NCI-H128 (cell line): Measurements from ENCODE around the gene PDZD2.
"Not testable (repeated sequence)": the region's sequence is repeated elsewhere in the genome, so short reads cannot be mapped to it uniquely, and the experiment has no call there.

ENCODE experiments used
- DNase-seq: peaks from one replicate; lab custom pipeline; 2025; ENCODE audit not compliant: unreplicated experiment; lab: John Stamatoyannopoulos, UW

PDZD2 gene

DNA sequence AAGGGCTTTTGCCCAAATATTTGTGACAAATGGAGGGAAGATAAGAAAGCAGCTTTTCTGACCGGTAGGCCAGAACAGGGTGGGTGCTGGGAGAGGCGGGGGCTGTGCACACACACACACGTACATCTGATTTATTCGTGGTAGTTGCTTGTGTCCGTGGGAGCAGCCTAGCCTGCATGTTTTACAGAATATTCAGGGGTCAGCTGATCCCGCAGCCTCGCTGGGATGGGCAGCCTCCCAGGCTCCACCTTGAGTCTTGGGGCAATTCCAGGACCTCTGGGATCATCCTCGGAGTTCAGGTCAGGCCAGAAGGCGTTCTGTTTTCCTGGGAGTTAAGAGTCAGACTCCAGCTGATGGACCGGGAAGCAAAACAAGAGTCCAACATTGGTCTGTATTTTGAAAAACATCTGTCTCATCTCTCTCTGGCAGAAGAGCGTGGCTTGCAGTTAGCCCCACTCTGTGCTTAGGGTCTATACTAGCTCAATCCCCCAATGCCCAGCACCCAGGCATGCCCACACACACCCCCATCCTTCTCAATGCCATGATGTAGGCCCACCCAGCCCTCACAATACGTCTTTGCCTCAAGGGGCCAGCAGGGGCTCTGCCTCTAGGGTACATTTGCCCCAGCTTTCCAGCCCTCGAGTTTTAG, 324.6 kb downstream of the PDZD2 start:
- no peak for DNase-seq

DNA sequence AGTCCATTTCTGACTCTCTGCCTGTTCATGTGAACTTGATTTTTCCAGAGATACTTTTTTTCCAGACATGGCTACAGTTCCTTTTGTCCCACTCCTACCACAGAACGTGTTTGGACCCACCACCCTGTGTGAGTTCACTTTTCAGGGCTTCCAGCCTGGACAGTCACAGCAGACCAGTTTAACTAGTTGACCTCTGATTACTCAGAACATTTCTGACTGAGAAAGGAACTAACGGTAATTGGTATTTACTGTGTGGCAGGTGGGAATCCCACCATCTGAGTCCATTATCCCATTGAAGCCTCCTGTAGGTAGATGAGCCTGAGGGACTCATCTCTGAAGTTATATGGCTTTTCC, 325.1 kb downstream of the PDZD2 start:
- no peak for DNase-seq

GRCh38 chr5:31965227-31965626, 326.3 kb downstream of the PDZD2 start:
- no peak for DNase-seq

DNA sequence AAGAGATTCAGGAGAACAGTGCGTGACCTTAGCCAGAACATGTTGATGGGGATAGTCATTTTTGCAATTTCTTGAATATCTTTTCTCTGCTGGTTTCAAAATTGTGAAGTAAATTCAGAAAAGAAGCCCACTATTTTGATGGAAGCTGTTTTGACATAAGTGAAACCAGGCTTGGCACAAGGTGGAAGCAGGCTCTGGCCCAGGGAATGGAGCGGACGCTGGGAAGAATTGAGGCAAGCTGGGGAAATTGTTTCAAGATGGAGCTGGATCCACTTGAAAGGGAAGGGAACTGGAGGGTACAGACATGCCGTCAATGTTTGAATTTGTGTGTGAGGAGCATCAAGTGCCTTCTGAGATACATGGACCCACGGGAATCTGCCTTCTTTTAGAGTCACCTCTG, 328.0 kb downstream of the PDZD2 start:
- DNase-seq: no peak

DNA sequence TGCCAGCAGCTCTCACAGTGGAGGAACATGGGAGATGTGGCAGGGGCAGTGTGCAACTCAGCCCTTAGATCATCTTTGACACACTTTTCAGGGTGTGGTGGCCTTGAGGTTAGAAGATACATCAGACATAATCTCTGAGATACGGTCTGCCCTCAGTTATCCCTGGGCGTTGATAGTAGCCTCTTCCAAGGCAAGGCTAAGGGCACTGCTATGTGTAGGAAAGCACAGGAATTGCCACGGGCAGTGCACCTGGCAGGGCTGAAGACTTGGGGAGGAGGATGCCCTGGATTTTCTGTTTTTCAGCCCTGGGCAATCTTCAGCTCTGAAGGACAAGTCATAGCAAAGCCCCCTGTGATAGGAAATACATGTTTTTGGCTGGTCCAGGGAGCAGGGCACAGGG, 328.5 kb downstream of the PDZD2 start:
- DNase-seq: no peak

- no peak for DNase-seq
Observed at GRCh38 chr5:31972558-31972957, 333.6 kb downstream of the PDZD2 start.

GRCh38 chr5:31975189-31975612, 336.3 kb downstream of the PDZD2 start:
- DNase-seq: not testable (repeated sequence)

DNA sequence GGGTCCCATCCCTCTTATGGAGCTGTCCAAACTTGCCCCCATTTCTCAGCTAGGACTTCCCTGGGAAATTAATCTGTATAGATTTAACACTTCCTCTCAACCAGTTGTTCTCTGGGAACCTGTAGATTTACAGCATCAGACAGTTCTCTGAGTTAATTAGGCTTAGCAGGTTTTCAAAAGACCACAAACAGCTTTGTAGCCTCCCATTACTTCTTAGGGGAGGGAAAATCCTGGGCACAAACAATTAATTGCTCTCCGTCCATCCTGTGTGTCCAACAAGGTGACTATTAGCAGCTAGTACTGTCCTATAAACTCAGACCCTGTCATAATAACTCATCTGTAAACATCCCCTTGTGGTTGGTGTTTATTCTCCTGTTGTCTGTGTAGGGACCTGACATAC, 337.2 kb downstream of the PDZD2 start:
- DNase-seq: no peak

- DNase-seq: no peak
Observed at GRCh38 chr5:31981361-31981945, 342.5 kb downstream of the PDZD2 start.

DNA sequence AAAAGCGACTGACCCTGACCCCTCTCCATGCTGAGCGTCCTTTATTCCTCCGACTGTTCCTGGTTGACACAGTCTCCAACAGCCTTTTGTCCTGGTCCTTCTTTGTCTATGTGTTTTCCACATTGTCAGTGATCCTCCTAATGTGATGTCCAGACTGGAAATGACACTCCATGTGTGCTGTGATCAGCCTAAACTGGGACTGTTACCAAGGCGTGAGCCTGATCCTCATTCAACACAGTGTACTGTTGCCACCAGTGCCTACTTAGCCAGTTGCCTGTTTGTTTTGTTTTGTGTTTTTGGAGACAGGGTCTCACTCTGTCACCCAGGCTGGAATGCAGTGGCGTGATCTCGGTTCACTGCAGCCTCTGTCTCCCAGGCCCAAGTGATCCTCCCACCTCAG, 343.1 kb downstream of the PDZD2 start:
- no peak for DNase-seq

DNA sequence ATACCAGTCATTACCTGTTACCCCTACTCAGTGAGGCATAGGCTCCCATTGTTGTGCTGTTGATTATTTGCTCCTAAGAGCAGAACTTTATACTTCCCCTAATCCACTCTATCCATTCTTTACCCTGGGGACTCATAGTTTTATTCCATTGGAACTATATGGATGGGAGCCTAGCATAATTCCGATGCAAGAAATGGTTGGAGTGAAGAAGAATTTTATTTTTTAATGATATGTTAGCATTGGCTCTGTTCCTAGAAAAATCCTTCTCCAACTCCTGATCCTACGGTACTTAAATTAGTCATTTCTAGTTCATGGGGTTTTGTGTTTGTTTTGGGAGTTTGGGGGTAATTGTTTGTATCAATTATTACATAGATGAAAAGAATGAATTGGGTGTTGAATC, 343.7 kb downstream of the PDZD2 start:
- no peak for DNase-seq

GRCh38 chr5:31983851-31984250, 344.9 kb downstream of the PDZD2 start:
- no peak for DNase-seq

GRCh38 chr5:31984691-31985090, 345.8 kb downstream of the PDZD2 start:
- DNase-seq: no peak

GRCh38 chr5:31986101-31986500, 347.2 kb downstream of the PDZD2 start:
- no peak for DNase-seq

DNA sequence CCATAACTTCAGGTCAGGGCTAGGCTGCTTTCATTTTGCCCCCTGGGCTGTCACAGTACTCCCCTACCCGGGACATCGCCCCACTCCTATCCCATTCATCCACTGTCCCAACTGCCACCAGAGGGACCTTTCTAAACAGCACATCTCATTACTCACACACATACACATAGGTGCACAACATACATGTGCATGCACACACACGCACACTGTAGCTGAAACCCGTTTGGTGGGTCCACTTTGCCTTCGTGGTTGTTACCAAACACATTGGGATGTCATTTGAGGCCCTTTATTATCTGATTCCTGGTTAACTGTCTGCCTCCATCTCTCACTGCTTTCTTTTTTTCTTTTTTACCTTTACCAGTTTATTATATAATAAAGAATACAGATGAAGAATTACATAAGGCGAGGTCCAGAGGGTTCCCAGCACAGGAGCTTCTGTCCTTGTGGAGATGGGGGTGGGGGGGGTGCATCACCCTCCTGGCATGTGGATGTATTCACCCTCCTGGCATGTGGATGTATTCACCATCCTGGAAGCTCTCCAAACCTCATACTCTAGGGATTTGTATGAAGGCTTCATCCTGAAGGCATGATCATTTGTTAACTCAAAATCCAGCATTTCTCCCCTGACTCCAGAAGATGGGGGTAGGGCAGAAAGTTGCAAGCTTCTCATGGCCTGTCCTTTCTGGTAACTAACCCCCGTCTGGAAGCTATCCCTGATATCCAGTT, 349.2 kb downstream of the PDZD2 start:
- DNase-seq: no peak

GRCh38 chr5:31990081-31990650, 351.2 kb downstream of the PDZD2 start:
- DNase-seq: no peak

- DNase-seq: no peak
Observed at GRCh38 chr5:31990701-31991110, 351.8 kb downstream of the PDZD2 start.

DNA sequence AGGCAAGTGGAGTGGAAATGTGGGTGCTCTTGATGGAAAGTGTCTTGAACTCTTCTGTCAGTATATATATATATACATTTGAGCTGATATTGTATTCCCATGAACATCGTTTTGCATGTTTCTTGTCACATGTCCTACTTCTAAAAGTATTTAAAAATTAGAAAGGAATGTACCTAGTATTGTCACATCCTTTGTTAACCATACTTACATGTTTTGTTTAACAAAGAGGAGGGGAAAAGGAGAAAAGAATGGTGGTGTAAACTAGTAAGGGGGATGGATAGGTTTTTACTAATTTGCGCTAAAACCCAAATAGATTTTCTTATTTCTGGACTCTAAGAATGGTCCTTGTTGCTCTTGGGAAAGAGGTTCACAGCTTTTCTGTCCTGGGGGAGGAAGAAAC, 353.4 kb downstream of the PDZD2 start:
- DNase-seq: no peak

GRCh38 chr5:31993165-31993961, 354.4 kb downstream of the PDZD2 start:
- DNase-seq: no peak

GRCh38 chr5:31995006-31995405, 356.1 kb downstream of the PDZD2 start:
- no peak for DNase-seq

GRCh38 chr5:31995714-31996113, 356.8 kb downstream of the PDZD2 start:
- no peak for DNase-seq
